ENCODE results near the gene SORCS2.

DNA sequence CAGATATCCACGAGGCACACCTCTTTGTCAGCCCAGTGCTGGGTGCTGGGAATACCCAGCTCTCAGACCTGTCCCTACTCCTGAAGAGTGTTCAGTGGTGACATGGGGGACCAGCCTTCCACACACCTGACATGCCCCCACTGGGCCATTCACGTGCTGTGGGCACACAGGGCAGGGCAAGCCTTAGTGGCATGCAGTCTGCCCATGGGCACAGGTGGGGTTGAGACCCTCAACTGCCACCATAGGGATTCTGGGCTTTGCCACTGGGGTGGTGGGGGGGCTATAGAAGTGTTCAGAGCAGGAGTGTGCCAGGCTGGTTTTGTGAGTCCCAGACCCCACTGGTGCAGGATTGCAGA is 259.1 kb downstream of the SORCS2 start:
- TF ChIP-seq ZNF274 (IDR thresholded peaks at IDR 0.05; ENCODE audit: low read depth, low read length) (no peak), YY1 (IDR thresholded peaks at IDR 0.05; ENCODE audit: insufficient read depth, insufficient read length) (no peak), SUZ12 (IDR thresholded peaks at IDR 0.05; ENCODE audit: extremely low read depth, insufficient read depth, insufficient read length) (no peak)
